ENCODE measurements around the gene TRIM71. TPM values are rescaled to one million over a fixed set of nuclear protein-coding genes. Genes with fewer than 3 reads are reported as not detected.
A peak's percentile ranks its signal among the peaks of the same experiment; 100 is the strongest.

Gene TRIM71
- total and polyA plus RNA-seq, 2 of the 13 experiments (the other 11 are each of a cell fraction or from before 2014, with no cell fraction given): 21.7 to 76.9 TPM

DNA sequence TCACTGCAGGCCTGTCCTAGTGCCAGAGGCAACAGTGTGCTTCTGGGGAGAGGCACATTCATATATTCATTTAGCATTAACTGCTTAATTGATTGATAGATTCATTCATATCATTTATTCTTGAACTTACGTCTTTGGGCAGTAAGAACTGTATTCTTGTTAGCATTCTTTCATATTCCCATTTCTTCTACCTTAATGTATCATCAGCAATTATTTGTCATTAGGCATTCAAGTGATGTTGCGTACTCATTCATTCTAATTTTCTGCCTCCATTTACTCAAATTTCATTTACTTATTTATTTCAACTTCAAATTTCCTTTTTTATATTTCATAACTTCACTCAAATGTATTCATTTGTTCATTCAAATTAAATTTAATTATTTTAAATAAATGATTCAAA lies 102.1 kb downstream of the TRIM71 start:
- Histone ChIP-seq H3K36me3 (replicated peaks in 1 of 2; ENCODE audit: control insufficient read depth in 1 of 2, insufficient read depth in 2 of 2, low read length in 2 of 2) (no peaks in the 10 kb centered on the region), H4K20me1 (ENCODE audit: insufficient read depth, low read length) (no peaks in the 10 kb centered on the region), H3K79me2 (ENCODE audit: insufficient read depth, low read length) (no peaks in the 10 kb centered on the region), H3K9me3 (ENCODE audit: low read length) (no peaks in the 10 kb centered on the region), H3K27me3 (ENCODE audit: control insufficient read depth in 1 of 2, insufficient read depth in 2 of 2, low read length in 2 of 2) (no peaks in the 10 kb centered on the region), H3K9ac (ENCODE audit: insufficient read depth, low read depth, low read length) (no peak overlapping the region), H3K4me2 (ENCODE audit: low read depth, low read length) (no peak overlapping the region), H3K27ac (ENCODE audit: extremely low read length, insufficient read depth, low read length) (no peak overlapping the region), H3K4me3 (replicated peaks in 1 of 3; ENCODE audit: insufficient read depth in 1 of 3, low read depth in 2 of 3, low read length in 3 of 3) (no peak overlapping the region), H2AFZ (ENCODE audit: low read length) (no peak overlapping the region), H3K4me1 (ENCODE audit: insufficient read depth, low read length) (no peaks in the 10 kb centered on the region)
- BruUV-seq (replicated peaks): no TSS peak
- WGBS (ENCODE audit: low lambda C conversion rate): 69% methylated on average over 2 of the region's 2 CpGs
- ChIA-PET POLR2A (no interaction called here), CTCF (ENCODE audit: low intra/inter-chr PET ratio, low total read pairs) (no interaction called here)
- DNase-seq (ENCODE audit: low spot score): no peak
- FAIRE-seq: no peak
- TF ChIP-seq BHLHE40 (IDR thresholded peaks at IDR 0.05; ENCODE audit: low read length): no peak
- no peak for TF ChIP-seq ZNF136 (CRISPR knock-in tag; IDR thresholded peaks at IDR 0.05; ENCODE audit: low read depth)
- no peak for TF ChIP-seq ZNF556 (CRISPR knock-in tag; IDR thresholded peaks at IDR 0.05; ENCODE audit: borderline replicate concordance)
- TF ChIP-seq, protein P1, sequence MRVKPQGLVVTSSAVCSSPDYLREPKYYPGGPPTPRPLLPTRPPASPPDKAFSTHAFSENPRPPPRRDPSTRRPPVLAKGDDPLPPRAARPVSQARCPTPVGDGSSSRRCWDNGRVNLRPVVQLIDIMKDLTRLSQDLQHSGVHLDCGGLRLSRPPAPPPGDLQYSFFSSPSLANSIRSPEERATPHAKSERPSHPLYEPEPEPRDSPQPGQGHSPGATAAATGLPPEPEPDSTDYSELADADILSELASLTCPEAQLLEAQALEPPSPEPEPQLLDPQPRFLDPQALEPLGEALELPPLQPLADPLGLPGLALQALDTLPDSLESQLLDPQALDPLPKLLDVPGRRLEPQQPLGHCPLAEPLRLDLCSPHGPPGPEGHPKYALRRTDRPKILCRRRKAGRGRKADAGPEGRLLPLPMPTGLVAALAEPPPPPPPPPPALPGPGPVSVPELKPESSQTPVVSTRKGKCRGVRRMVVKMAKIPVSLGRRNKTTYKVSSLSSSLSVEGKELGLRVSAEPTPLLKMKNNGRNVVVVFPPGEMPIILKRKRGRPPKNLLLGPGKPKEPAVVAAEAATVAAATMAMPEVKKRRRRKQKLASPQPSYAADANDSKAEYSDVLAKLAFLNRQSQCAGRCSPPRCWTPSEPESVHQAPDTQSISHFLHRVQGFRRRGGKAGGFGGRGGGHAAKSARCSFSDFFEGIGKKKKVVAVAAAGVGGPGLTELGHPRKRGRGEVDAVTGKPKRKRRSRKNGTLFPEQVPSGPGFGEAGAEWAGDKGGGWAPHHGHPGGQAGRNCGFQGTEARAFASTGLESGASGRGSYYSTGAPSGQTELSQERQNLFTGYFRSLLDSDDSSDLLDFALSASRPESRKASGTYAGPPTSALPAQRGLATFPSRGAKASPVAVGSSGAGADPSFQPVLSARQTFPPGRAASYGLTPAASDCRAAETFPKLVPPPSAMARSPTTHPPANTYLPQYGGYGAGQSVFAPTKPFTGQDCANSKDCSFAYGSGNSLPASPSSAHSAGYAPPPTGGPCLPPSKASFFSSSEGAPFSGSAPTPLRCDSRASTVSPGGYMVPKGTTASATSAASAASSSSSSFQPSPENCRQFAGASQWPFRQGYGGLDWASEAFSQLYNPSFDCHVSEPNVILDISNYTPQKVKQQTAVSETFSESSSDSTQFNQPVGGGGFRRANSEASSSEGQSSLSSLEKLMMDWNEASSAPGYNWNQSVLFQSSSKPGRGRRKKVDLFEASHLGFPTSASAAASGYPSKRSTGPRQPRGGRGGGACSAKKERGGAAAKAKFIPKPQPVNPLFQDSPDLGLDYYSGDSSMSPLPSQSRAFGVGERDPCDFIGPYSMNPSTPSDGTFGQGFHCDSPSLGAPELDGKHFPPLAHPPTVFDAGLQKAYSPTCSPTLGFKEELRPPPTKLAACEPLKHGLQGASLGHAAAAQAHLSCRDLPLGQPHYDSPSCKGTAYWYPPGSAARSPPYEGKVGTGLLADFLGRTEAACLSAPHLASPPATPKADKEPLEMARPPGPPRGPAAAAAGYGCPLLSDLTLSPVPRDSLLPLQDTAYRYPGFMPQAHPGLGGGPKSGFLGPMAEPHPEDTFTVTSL (CRISPR knock-in tag; IDR thresholded peaks at IDR 0.05; ENCODE audit: borderline replicate concordance): no peak
- no peak for TF ChIP-seq ZFP41 (CRISPR knock-in tag; IDR thresholded peaks at IDR 0.05; ENCODE audit: borderline replicate concordance)
- TF ChIP-seq POLR2AphosphoS2 (IDR thresholded peaks at IDR 0.05; ENCODE audit: low read depth, low read length): no peak
- peak; percentile 22 to 48; a peak in 1 of 4 replicates for TF ChIP-seq MAFK (conservative IDR thresholded peaks at IDR 0.05 in 1 of 2, IDR thresholded peaks at IDR 0.05 in 1 of 2; ENCODE audit: low read length in 2 of 2)
- no peak for TF ChIP-seq ZNF678 (CRISPR knock-in tag; IDR thresholded peaks at IDR 0.05)
- intact Hi-C loops (cut with micrococcal nuclease; ENCODE audit: unreplicated experiment) (no loop called here), in situ Hi-C loops (cut with HindIII; ENCODE audit: extremely low pct_ligation_motif_present, low pct_unique_long_range_greater_than_20kb) (no loop called here)
- ATAC-seq: no peak

All from HepG2 (cell line).